Thymus (tissue), 11 donors: Measurements from ENCODE around the gene SLC39A13. TPM values are rescaled to one million over a fixed set of nuclear protein-coding genes. Genes with fewer than 3 reads are reported as not detected.

Source experiments
- DNase-seq, 9 donors: peaks; one replicate each; pipeline ENCODE4 v3.0.0-alpha.2; 2013; ENCODE audit warnings: low spot score in 9 of 9, low read depth in 6 of 9, missing footprints in 1 of 9
- H3K27ac ChIP-seq, 2 donors: one replicate each; pipeline ENCODE4 v1.5.1; 2013; ENCODE audit warnings: control low read depth in 1 of 2, low read depth in 1 of 2, low read length in 1 of 2, mild to moderate bottlenecking in 1 of 2, moderate library complexity in 1 of 2
- H3K27me3 ChIP-seq, 2 donors: one replicate each; pipeline ENCODE4 v1.5.1; 2013; ENCODE audit warnings: low read length in 1 of 2; ENCODE audit not compliant: control insufficient read depth in 2 of 2, insufficient read depth in 1 of 2
- H3K36me3 ChIP-seq, 2 donors: one replicate each; pipeline ENCODE4 v1.5.1; 2013; ENCODE audit warnings: low read length in 1 of 2, mild to moderate bottlenecking in 1 of 2, moderate library complexity in 1 of 2; ENCODE audit not compliant: control insufficient read depth in 2 of 2, insufficient read depth in 2 of 2
- H3K4me1 ChIP-seq, 2 donors: one replicate each; pipeline ENCODE4 v1.5.1; 2013; ENCODE audit warnings: low read length in 2 of 2; ENCODE audit not compliant: control insufficient read depth in 2 of 2, insufficient read depth in 2 of 2
- H3K4me3 ChIP-seq, 2 donors: one replicate each; pipeline ENCODE4 v1.5.1; 2013; ENCODE audit warnings: low read length in 2 of 2, control low read depth in 1 of 2, mild to moderate bottlenecking in 1 of 2
- H3K9me3 ChIP-seq, 2 donors: one replicate each; pipeline ENCODE4 v1.5.1; 2013; ENCODE audit warnings: low read length in 1 of 2, mild to moderate bottlenecking in 1 of 2; ENCODE audit not compliant: control insufficient read depth in 2 of 2, insufficient read depth in 1 of 2
- whole genome bisulfite sequencing: extraction: QIAGEN DNeasy Blood & Tissue Kit; methylation state at CpG from one replicate; pipeline ENCODE4 v1.1.7; 2013; 5-methylcytosine and 5-hydroxymethylcytosine counted together
- polyA plus RNA-seq: library from polyadenylated mRNA; stranded (reverse); fragments of 200-250 nt; gene quantifications from one replicate; pipeline ENCODE4 v1.2.3, GENCODE V29; 2013
- total RNA-seq: library from RNA; stranded (reverse); fragments of 120-200 nt; gene quantifications from one replicate; pipeline ENCODE4 v1.2.4, GENCODE V29; 2013
- donor health status: healthy.

Gene SLC39A13
- total and polyA plus RNA-seq, 2 donors = 15.0 to 37.1 TPM

GRCh38 chr11:47389577-47390421 lies 18.6 kb upstream of the SLC39A13 start:
- peak overlapping the region in 1 of 2 donors; percentile 53 for H3K27ac ChIP-seq
- WGBS = 60% methylated on average over 17 of the region's 17 CpGs
- H3K4me1 ChIP-seq = peaks cover 7 to 29% of the 10 kb centered on the region in 2 donors
- H3K27me3 ChIP-seq = no peaks in the 10 kb centered on the region
- no peaks in the 10 kb centered on the region for H3K9me3 ChIP-seq
- DNase-seq = no peak
- H3K36me3 ChIP-seq = no peaks in the 10 kb centered on the region
- H3K4me3 ChIP-seq = no peak overlapping the region

GRCh38 chr11:47390422-47390760 lies 18.0 kb upstream of the SLC39A13 start:
- Histone ChIP-seq H3K4me1 (peaks cover 12 to 34% of the 10 kb centered on the region in 2 donors), H3K27me3 (no peaks in the 10 kb centered on the region), H3K9me3 (no peaks in the 10 kb centered on the region), H3K36me3 (no peaks in the 10 kb centered on the region), H3K4me3 (no peak overlapping the region), H3K27ac (peak overlapping the region in 1 of 2 donors; percentile 47)
- no peak for DNase-seq
- 96% methylated on average over 6 of the region's 6 CpGs for WGBS

DNA sequence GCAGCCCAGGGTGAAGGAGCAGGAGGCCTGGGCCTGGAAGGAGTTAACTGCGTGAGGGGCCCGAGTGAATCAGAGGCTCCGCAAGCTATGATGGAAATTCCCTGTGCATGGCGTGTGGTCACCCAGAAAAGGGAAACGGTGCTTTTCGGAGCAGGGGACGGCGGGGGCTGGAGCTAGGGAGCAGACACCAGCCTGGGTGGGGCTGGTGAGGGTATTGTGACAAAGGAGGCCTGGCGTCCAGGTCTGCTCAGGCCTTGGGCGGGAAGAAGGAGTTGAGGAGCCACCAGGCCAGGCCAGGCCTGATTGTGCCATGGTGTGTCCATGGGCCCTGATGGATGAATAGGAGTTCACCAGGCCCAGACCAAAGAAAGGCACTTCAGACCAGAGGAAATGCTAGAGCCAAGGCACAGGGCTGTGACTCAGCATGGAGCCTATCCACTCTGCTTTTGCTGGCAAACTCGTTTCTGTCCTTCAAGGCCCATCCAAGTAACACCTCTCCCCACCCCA lies 17.3 kb upstream of the SLC39A13 start:
- Histone ChIP-seq H3K36me3 (no peaks in the 10 kb centered on the region), H3K4me3 (no peak overlapping the region), H3K27me3 (no peaks in the 10 kb centered on the region), H3K9me3 (no peaks in the 10 kb centered on the region), H3K4me1 (peaks cover 12 to 41% of the 10 kb centered on the region in 2 donors), H3K27ac (peak overlapping the region; percentile 10 to 32)
- 94% methylated on average over 11 of the region's 11 CpGs for WGBS
- no peak for DNase-seq

GRCh38 chr11:47391711-47392432 lies 16.5 kb upstream of the SLC39A13 start:
- 98% methylated on average over 16 of the region's 16 CpGs for WGBS
- Histone ChIP-seq H3K4me1 (peaks cover 12 to 41% of the 10 kb centered on the region in 2 donors), H3K9me3 (no peaks in the 10 kb centered on the region)

GRCh38 chr11:47392546-47393162 lies 15.7 kb upstream of the SLC39A13 start:
- DNase-seq = no peak
- Histone ChIP-seq H3K4me1 (peaks cover 12 to 41% of the 10 kb centered on the region in 2 donors), H3K36me3 (no peaks in the 10 kb centered on the region), H3K27ac (no peak overlapping the region), H3K9me3 (no peaks in the 10 kb centered on the region), H3K27me3 (no peaks in the 10 kb centered on the region), H3K4me3 (no peak overlapping the region)
- WGBS = 84% methylated on average over 14 of the region's 14 CpGs

More at GRCh38 chr11:47391711-47392432, 16.5 kb upstream of the SLC39A13 start:
- no peak for DNase-seq
- H3K27ac ChIP-seq = peak overlapping the region in 1 of 2 donors; percentile 32
- no peaks in the 10 kb centered on the region for H3K27me3 ChIP-seq
- no peaks in the 10 kb centered on the region for H3K36me3 ChIP-seq
- no peak overlapping the region for H3K4me3 ChIP-seq

DNA sequence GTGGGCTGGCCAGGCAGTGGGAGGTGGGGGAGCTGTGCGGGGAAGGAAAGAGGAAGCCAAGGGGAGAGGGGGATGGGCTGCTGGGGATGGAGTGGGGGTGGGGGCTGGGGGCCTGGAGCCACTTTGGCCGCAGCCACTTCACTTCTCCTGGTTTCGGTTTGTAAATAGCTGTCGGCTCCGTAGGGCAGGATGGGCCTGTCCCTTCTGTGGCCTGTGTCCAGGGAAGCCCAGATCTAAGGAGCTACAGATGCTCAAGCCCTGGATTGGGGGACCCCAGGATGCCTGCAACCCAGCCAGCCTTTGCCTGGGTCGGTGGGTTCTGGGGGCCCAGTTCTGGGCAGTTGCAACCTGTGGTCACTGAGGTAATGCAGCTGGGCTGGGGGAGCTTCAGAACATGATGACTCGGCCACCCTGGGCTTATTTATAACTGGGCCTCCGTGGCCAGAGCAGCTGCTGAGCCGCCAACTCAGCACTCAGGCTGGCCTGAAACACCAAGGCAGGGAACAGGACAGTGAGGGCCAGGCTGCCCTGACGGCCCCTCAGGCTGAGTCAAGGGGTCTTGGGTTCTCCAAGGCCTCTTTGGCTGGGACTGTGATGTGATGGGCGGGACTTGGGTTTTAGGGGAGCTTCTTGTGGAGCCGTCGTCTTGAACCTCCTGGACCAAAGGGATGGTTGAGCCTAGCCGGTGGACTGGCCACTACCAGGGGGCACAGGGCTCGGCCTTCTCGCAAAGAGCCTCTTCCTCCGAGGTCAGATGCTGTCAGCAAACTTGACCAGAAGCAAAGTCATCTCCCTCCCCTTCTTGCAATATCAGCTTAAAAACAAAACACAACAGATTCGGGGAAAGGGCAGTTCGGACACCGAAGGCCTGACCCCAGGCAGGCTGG lies 15.0 kb upstream of the SLC39A13 start:
- Histone ChIP-seq H3K4me1 (peaks cover 12 to 41% of the 10 kb centered on the region in 2 donors), H3K27me3 (no peaks in the 10 kb centered on the region), H3K4me3 (no peak overlapping the region), H3K27ac (peak overlapping the region; percentile 50 to 83), H3K9me3 (no peaks in the 10 kb centered on the region), H3K36me3 (no peaks in the 10 kb centered on the region)
- no peak for DNase-seq
- 72% methylated on average over 20 of the region's 20 CpGs for WGBS

GRCh38 chr11:47394050-47394321 lies 14.4 kb upstream of the SLC39A13 start:
- H3K27me3 ChIP-seq = no peaks in the 10 kb centered on the region
- H3K4me3 ChIP-seq = no peak overlapping the region
- no peaks in the 10 kb centered on the region for H3K9me3 ChIP-seq
- DNase-seq = no peak
- 82% methylated on average over 9 of the region's 9 CpGs for whole genome bisulfite sequencing
- H3K27ac ChIP-seq = peak overlapping the region; percentile 81 to 83
- H3K4me1 ChIP-seq = peaks cover 12 to 42% of the 10 kb centered on the region in 2 donors
- H3K36me3 ChIP-seq = no peaks in the 10 kb centered on the region

- peak overlapping the region; percentile 83 to 85 for H3K27ac ChIP-seq
Observed at GRCh38 chr11:47394322-47395222, 13.8 kb upstream of the SLC39A13 start.

More at GRCh38 chr11:47394322-47395222, 13.8 kb upstream of the SLC39A13 start:
- Histone ChIP-seq H3K4me3 (peak overlapping the region; percentile 25 to 36), H3K27me3 (no peaks in the 10 kb centered on the region), H3K9me3 (no peaks in the 10 kb centered on the region), H3K4me1 (peaks cover 14 to 41% of the 10 kb centered on the region in 2 donors), H3K36me3 (no peaks in the 10 kb centered on the region)
- WGBS = 33% methylated on average over 39 of the region's 39 CpGs
- DNase-seq = peak in 5 of 9 donors; percentile 37 to 82 (median 56)
